ENCODE measurements around the gene USHBP1. TPM values are rescaled to one million over a fixed set of nuclear protein-coding genes. Genes with fewer than 3 reads are reported as not detected.
"Not testable (repeated sequence)": the region's sequence is repeated elsewhere in the genome, so short reads cannot be mapped to it uniquely, and the experiment has no call there.

USHBP1 gene
- total RNA-seq, 4 donors from 2014 or later, result 0.80 to 3.0 (median 2.0) TPM

- 91 to 93% methylated on average over 6 of the region's 6 CpGs for WGBS, 2 donors
- H3K4me3 ChIP-seq (ENCODE audit: low read depth, poor library complexity, severe bottlenecking), result no peak overlapping the region
- no peak for DNase-seq (ENCODE audit: low spot score in 2 of 2)
- intact Hi-C loops (cut with DNase I; ENCODE audit: low total_unique reads), result loop anchor here (10.0 kb wide), 1 partner anchor 88 kb away; no protein-coding TSS in a partner anchor
- TF ChIP-seq POLR2A (IDR thresholded peaks at IDR 0.05) (no peak), CTCF (IDR thresholded peaks at IDR 0.05) (no peak)
Measured at GRCh38 chr19:17296976-17297375, 32.4 kb upstream of the USHBP1 start.

GRCh38 chr19:17296273-17296672 is 31.7 kb upstream of the USHBP1 start:
- no peak for TF ChIP-seq POLR2A (IDR thresholded peaks at IDR 0.05)
- TF ChIP-seq CTCF (IDR thresholded peaks at IDR 0.05), result no peak
- intact Hi-C loops (cut with DNase I; ENCODE audit: low total_unique reads), result loop anchor here (10.0 kb wide), 1 partner anchor 89 kb away; no protein-coding TSS in a partner anchor
- H3K4me3 ChIP-seq (ENCODE audit: low read depth, poor library complexity, severe bottlenecking), result no peak overlapping the region
- WGBS, 2 donors, result 58% methylated on average over 4 of the region's 4 CpGs
- DNase-seq (ENCODE audit: low spot score in 2 of 2), result no peak

- WGBS, 2 donors, result 90 to 91% methylated on average over 6 of the region's 6 CpGs
- not testable (repeated sequence) for H3K4me3 ChIP-seq (ENCODE audit: low read depth, poor library complexity, severe bottlenecking); DNase-seq (ENCODE audit: low spot score in 2 of 2)
- intact Hi-C loops (cut with DNase I; ENCODE audit: low total_unique reads), result loop anchor here (10.0 kb wide), 1 partner anchor 89 kb away; no protein-coding TSS in a partner anchor
Measured at GRCh38 chr19:17295551-17295950, 31.0 kb upstream of the USHBP1 start.

GRCh38 chr19:17294051-17294891 is 29.7 kb upstream of the USHBP1 start:
- no peak for DNase-seq (ENCODE audit: low spot score in 2 of 2)
- no peak overlapping the region for H3K4me3 ChIP-seq (ENCODE audit: low read depth, poor library complexity, severe bottlenecking)
- intact Hi-C loops (cut with DNase I; ENCODE audit: low total_unique reads), result loop anchor here (10.0 kb wide), 1 partner anchor 91 kb away; no protein-coding TSS in a partner anchor
- TF ChIP-seq CTCF (IDR thresholded peaks at IDR 0.05) (no peak), POLR2A (IDR thresholded peaks at IDR 0.05) (no peak)
- 81 to 82% methylated on average over 46 to 48 of the region's 48 CpGs for WGBS, 2 donors

GRCh38 chr19:17293605-17294004 is 29.1 kb upstream of the USHBP1 start:
- intact Hi-C loops (cut with DNase I; ENCODE audit: low total_unique reads), result loop anchor here (10.0 kb wide), 1 partner anchor 91 kb away; no protein-coding TSS in a partner anchor
- WGBS, 2 donors, result 86 to 91% methylated on average over 14 of the region's 14 CpGs

More at GRCh38 chr19:17293605-17294004, 29.1 kb upstream of the USHBP1 start:
- no peak overlapping the region for H3K4me3 ChIP-seq (ENCODE audit: low read depth, poor library complexity, severe bottlenecking)
- TF ChIP-seq CTCF (IDR thresholded peaks at IDR 0.05) (no peak), POLR2A (IDR thresholded peaks at IDR 0.05) (no peak)
- no peak for DNase-seq (ENCODE audit: low spot score in 2 of 2)

All from lower leg skin (tissue), 4 donors.